H1 (cell line): ENCODE data around the gene PPP4R1. TPM values are rescaled to one million over a fixed set of nuclear protein-coding genes. Genes with fewer than 3 reads are reported as not detected.

Experiments
- CTCF ChIA-PET: fragments of 300-600 bp; sonication (Branson Sonifier 250); formaldehyde crosslinking; loops from one replicate; lab custom pipeline; 2021; ENCODE audit not compliant: partially characterized antibody; lab: Charles Lee
- POLR2A ChIA-PET: fragments of 300-600 bp; sonication (Branson Sonifier 250); formaldehyde crosslinking; loops from one replicate; lab custom pipeline; 2021; ENCODE audit warnings: inconsistent platforms; ENCODE audit not compliant: partially characterized antibody; lab: Charles Lee
- DNase-seq, 2 experiments: peaks; one replicate each; pipeline versions ENCODE4 v3.0.0 to v3.0.0-alpha.2; 2010 to 2022; ENCODE audit warnings: low spot score in 2 of 2, low read depth in 1 of 2, mixed read lengths in 1 of 2
- FAIRE-seq: peaks from 2 replicates; lab custom pipeline; 2011; peaks lifted over from hg19 to GRCh38; lab: Jason Lieb, UNC
- H2AFZ ChIP-seq: 2 replicates; pipeline ENCODE4 v1.8.1; 2012; ENCODE audit warnings: low read length, inconsistent platforms
- H2AK5ac ChIP-seq: 2 replicates; pipeline ENCODE4 v1.6.1; 2013; ENCODE audit warnings: low read depth, low read length
- H2BK120ac ChIP-seq: replicated peaks from 2 replicates; pipeline ENCODE3; 2013; ENCODE audit warnings: low read depth, low read length, inconsistent platforms
- H2BK12ac ChIP-seq: 2 replicates; pipeline ENCODE4 v1.6.1; 2013; ENCODE audit warnings: low read depth, low read length
- H2BK15ac ChIP-seq: 2 replicates; pipeline ENCODE4 v1.6.1; 2013; ENCODE audit warnings: low read length
- H2BK20ac ChIP-seq: 2 replicates; pipeline ENCODE4 v1.6.1; 2013; ENCODE audit warnings: low read length
- H2BK5ac ChIP-seq: 2 replicates; pipeline ENCODE4 v1.6.1; 2013; ENCODE audit warnings: low read depth, low read length
- H3K14ac ChIP-seq: 2 replicates; pipeline ENCODE4 v1.6.1; 2013; ENCODE audit warnings: inconsistent platforms; ENCODE audit not compliant: insufficient read length
- H3K18ac ChIP-seq: 2 replicates; pipeline ENCODE4 v1.6.1; 2013; ENCODE audit warnings: low read length; ENCODE audit errors: extremely low read depth
- H3K23ac ChIP-seq: 2 replicates; pipeline ENCODE4 v1.6.1; 2013; ENCODE audit warnings: inconsistent platforms; ENCODE audit not compliant: insufficient read length
- H3K23me2 ChIP-seq: 2 replicates; pipeline ENCODE4 v1.6.1; 2013; ENCODE audit warnings: low read depth, low read length
- H3K27ac ChIP-seq: 2 replicates; pipeline ENCODE4 v1.6.1; 2011; ENCODE audit warnings: low read depth, low read length, inconsistent platforms
- H3K27me3 ChIP-seq, 4 experiments: replicated peaks in 1 of 4; 1 replicate in 1 of 4; 2 replicates in 3 of 4; pipeline versions ENCODE4 v1.6.1 to v1.8.1; 2011 to 2013; ENCODE audit warnings: low read length in 3 of 4, mild to moderate bottlenecking in 3 of 4, inconsistent platforms in 2 of 4, mixed read lengths in 2 of 4, moderate library complexity in 1 of 4; ENCODE audit not compliant: control insufficient read depth in 3 of 4, insufficient read depth in 3 of 4; ENCODE audit errors: extremely low read depth in 1 of 4
- H3K36me3 ChIP-seq, 4 experiments: 2 replicates each; pipeline versions ENCODE4 v1.6.1 to v1.8.1; 2011 to 2013; ENCODE audit warnings: mild to moderate bottlenecking in 4 of 4, low read length in 3 of 4, moderate library complexity in 2 of 4, control low read depth in 1 of 4, inconsistent platforms in 1 of 4; ENCODE audit not compliant: insufficient read depth in 4 of 4, control insufficient read depth in 2 of 4
- H3K4ac ChIP-seq: replicated peaks from 2 replicates; pipeline ENCODE3; 2013; ENCODE audit warnings: low read length, low read depth, mixed read lengths, inconsistent platforms; ENCODE audit not compliant: insufficient read length
- H3K4me1 ChIP-seq, 4 experiments: replicated peaks in 1 of 4; 1 replicate in 1 of 4; 2 replicates in 3 of 4; pipeline versions ENCODE4 v1.6.1 to v1.8.1; 2011 to 2013; ENCODE audit warnings: low read length in 3 of 4, inconsistent platforms in 2 of 4, mixed read lengths in 1 of 4; ENCODE audit not compliant: insufficient read depth in 4 of 4, control insufficient read depth in 3 of 4
- H3K4me2 ChIP-seq, 2 experiments: 2 replicates each; pipeline versions ENCODE4 v1.6.1 to v1.8.1; 2011 to 2013; ENCODE audit warnings: low read depth in 2 of 2, low read length in 2 of 2, control low read depth in 1 of 2, inconsistent platforms in 1 of 2, mild to moderate bottlenecking in 1 of 2; ENCODE audit not compliant: insufficient read depth in 1 of 2
- H3K4me3 ChIP-seq, 4 experiments: fragments of 200-600, 300-600 bp in 1 of 4; sonication (generic), shearing (Covaris generic), sonication (Bioruptor Twin) in 1 of 4; 2 replicates each; pipeline versions ENCODE4 v1.5.1 to v1.8.1; 2011 to 2016; ENCODE audit warnings: low read length in 4 of 4, low read depth in 3 of 4, control low read depth in 2 of 4, inconsistent platforms in 2 of 4, mild to moderate bottlenecking in 2 of 4, mixed read lengths in 1 of 4, moderate library complexity in 1 of 4; ENCODE audit not compliant: insufficient read depth in 2 of 4; ENCODE audit errors: extremely low read depth in 1 of 4
- H3K56ac ChIP-seq: replicated peaks from 2 replicates; pipeline ENCODE3; 2013; ENCODE audit warnings: low read depth, mild to moderate bottlenecking, mixed read lengths, low read length, inconsistent platforms; ENCODE audit not compliant: insufficient read length
- H3K79me1 ChIP-seq: 2 replicates; pipeline ENCODE4 v1.6.1; 2013; ENCODE audit warnings: low read depth, low read length, control low read depth
- H3K79me2 ChIP-seq, 2 experiments: 2 replicates each; pipeline versions ENCODE4 v1.6.1 to v1.8.1; 2012 to 2013; ENCODE audit warnings: low read length in 2 of 2, mild to moderate bottlenecking in 2 of 2, inconsistent platforms in 1 of 2; ENCODE audit not compliant: insufficient read depth in 2 of 2, control insufficient read depth in 1 of 2
- H3K9ac ChIP-seq, 4 experiments: replicated peaks in 1 of 4; 1 replicate in 1 of 4; 2 replicates in 3 of 4; pipeline versions ENCODE4 v1.6.1 to v1.8.1; 2011 to 2013; ENCODE audit warnings: low read depth in 3 of 4, low read length in 3 of 4, control low read depth in 2 of 4, mild to moderate bottlenecking in 2 of 4, moderate library complexity in 2 of 4, inconsistent platforms in 1 of 4; ENCODE audit errors: extremely low read depth in 1 of 4
- H3K9me3 ChIP-seq, 2 experiments: 2 replicates each; pipeline versions ENCODE4 v1.6.1 to v1.8.1; 2012 to 2013; ENCODE audit warnings: mild to moderate bottlenecking in 2 of 2, moderate library complexity in 2 of 2, control low read depth in 1 of 2, inconsistent platforms in 1 of 2, low read depth in 1 of 2, low read length in 1 of 2, mixed read lengths in 1 of 2; ENCODE audit not compliant: insufficient read depth in 2 of 2
- H4K20me1 ChIP-seq, 2 experiments: replicated peaks in 1 of 2; 2 replicates each; pipeline versions ENCODE3 to v1.8.1; 2011 to 2013; ENCODE audit warnings: inconsistent platforms in 2 of 2, low read length in 2 of 2, mild to moderate bottlenecking in 1 of 2; ENCODE audit not compliant: insufficient read depth in 2 of 2, control insufficient read depth in 1 of 2
- H4K5ac ChIP-seq: 2 replicates; pipeline ENCODE4 v1.6.1; 2013; ENCODE audit warnings: low read length, low read depth, mixed read lengths, inconsistent platforms; ENCODE audit not compliant: insufficient read length
- H4K8ac ChIP-seq: 2 replicates; pipeline ENCODE4 v1.8.0; 2013; ENCODE audit warnings: mild to moderate bottlenecking, moderate library complexity, low read length, inconsistent platforms; ENCODE audit not compliant: insufficient read depth; ENCODE audit errors: extremely low read depth
- H4K91ac ChIP-seq: replicated peaks from 2 replicates; pipeline ENCODE3; 2013; ENCODE audit warnings: low read length, mixed read lengths, inconsistent platforms; ENCODE audit not compliant: insufficient read length
- ASH2L ChIP-seq: fragments of 200-600, 300-600 bp; sonication (generic); IDR thresholded peaks from one replicate; pipeline ENCODE4 v1.7.1; 2017; ENCODE audit warnings: low read length
- BRCA1 ChIP-seq: IDR thresholded peaks from 2 replicates; pipeline ENCODE4 v1.6.1; 2012; ENCODE audit warnings: low read depth, low read length, improper control_type of control experiment
- CREB1 ChIP-seq: IDR thresholded peaks from 2 replicates; pipeline ENCODE4 v1.6.1; 2012; ENCODE audit warnings: inconsistent platforms
- NRF1 ChIP-seq: IDR thresholded peaks from 2 replicates; pipeline ENCODE4 v1.6.1; 2011; ENCODE audit warnings: mild to moderate bottlenecking, low read depth, low read length, improper control_type of control experiment
- RNF2 ChIP-seq: fragments of 200-900, 300-1000 bp; sonication (generic); IDR thresholded peaks from 2 replicates; pipeline ENCODE4 v1.7.1; 2016; ENCODE audit warnings: borderline replicate concordance, low read depth, mild to moderate bottlenecking, antibody characterized with exemption, low read length; ENCODE audit not compliant: poor library complexity, severe bottlenecking; ENCODE audit errors: missing control alignments
- SAP30 ChIP-seq: fragments of 300-600 bp; sonication (generic); IDR thresholded peaks from 2 replicates; pipeline ENCODE4 v1.7.1; 2012; ENCODE audit warnings: low read length, moderate library complexity, mild to moderate bottlenecking, inconsistent platforms; ENCODE audit not compliant: insufficient read depth, insufficient replicate concordance
- ZNF274 ChIP-seq: IDR thresholded peaks from 2 replicates; pipeline ENCODE4 v1.7.0; 2012; ENCODE audit warnings: low read length, borderline replicate concordance; ENCODE audit errors: extremely low read depth
- WGBS, 2 experiments: shearing (Covaris generic) in 1 of 2; methylation state at CpG; one replicate each; pipeline versions ENCODE4 v1.1.6 to v1.1.7; 2013 to 2015; ENCODE audit warnings: low lambda C conversion rate in 2 of 2, mixed read lengths in 2 of 2, inconsistent platforms in 1 of 2, low coverage in 1 of 2, missing lambda C conversion rate in 1 of 2; ENCODE audit not compliant: insufficient replicate concordance in 2 of 2, insufficient coverage in 1 of 2, insufficient read length in 1 of 2; ENCODE audit errors: extremely low coverage in 1 of 2, missing lambda C conversion rate in 1 of 2; 5-methylcytosine and 5-hydroxymethylcytosine counted together
- polyA plus RNA-seq, 7 experiments: library from polyadenylated mRNA; depleted of rRNA in 3 of 7; stranded (reverse) in 5 of 7; unstranded in 2 of 7; fragments of >200 nt in 5 of 7; fragments of 200-250 nt in 2 of 7; gene quantifications; 1 replicate in 5 of 7; 2 replicates in 1 of 7; 4 replicates in 1 of 7; pipeline versions ENCODE4 v1.2.1 to v1.2.3, GENCODE V29; 2011 to 2013; ENCODE audit warnings: missing spikeins in 2 of 7, mixed read lengths in 2 of 7
- total RNA-seq: library from RNA; stranded (reverse); fragmentation: NEBNext Ultra II Directional; extraction: Animal tissue kit (Norgen Biotek cat#: 25700); gene quantifications from 2 replicates; pipeline ENCODE4 v1.2.1, GENCODE V29; 2021
- TF ChIP-seq, protein P1 (sequence below): IDR thresholded peaks from 2 replicates; pipeline ENCODE4 v1.6.1; 2012; ENCODE audit warnings: low read length, inconsistent platforms
- TF ChIP-seq, protein P2 (sequence below): IDR thresholded peaks from 2 replicates; pipeline ENCODE4 v1.6.1; 2012; ENCODE audit warnings: inconsistent platforms

The PPP4R1 gene
- total and polyA plus RNA-seq, 2 of the 8 experiments (the other 6 are each of a cell fraction or from before 2014, with no cell fraction given), result 67.4 to 96.1 TPM

DNA sequence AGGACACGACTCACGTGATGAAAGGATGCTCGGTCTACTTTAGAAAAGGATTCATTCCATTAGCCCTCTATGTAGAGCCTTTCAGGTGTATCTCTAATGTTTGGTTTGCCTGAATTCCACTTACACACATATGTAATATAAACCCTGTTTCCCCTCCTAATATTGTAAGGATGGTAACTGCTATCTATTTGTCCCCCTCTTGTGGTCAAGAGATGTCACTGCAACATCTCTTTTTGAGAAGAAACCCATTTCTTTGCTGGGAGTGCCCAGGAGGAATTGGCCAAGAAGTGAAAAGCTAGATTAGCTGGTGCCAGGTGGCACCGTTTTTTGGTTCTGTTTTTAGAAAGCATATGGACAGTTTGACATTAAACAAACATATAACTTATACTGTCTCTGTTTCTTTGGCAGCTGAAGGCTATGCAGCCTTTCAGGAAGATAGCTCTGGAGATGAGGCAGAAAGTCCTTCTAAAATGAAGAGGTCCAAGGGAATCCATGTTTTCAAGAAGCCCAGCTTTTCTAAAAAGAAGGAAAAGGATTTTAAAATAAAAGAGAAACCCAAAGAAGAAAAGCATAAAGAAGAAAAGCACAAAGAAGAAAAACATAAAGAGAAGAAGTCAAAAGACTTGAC, 97.8 kb downstream of the PPP4R1 start:
- POLR2A ChIA-PET, result interaction anchor here (1.0 kb wide), 1 partner anchor 41 kb away, joined by 3 read pairs; no protein-coding TSS in a partner anchor
- H3K79me1 ChIP-seq, result no peaks in the 10 kb centered on the region
- peaks cover 3 to 15% (median 6%) of the 10 kb centered on the region in 4 experiments; a peak in 7 of 8 replicates for H3K36me3 ChIP-seq
- WGBS, 2 experiments, result 72% methylated on average over 4 of the region's 4 CpGs; no CpG with 5 or more reads in 1 of the 2 experiments
- H3K9me3 ChIP-seq, result no peaks in the 10 kb centered on the region
- no peak overlapping the region for H2BK12ac ChIP-seq
- no peak overlapping the region for H3K27ac ChIP-seq
- no peak overlapping the region for H2BK120ac ChIP-seq
- H3K27me3 ChIP-seq, result no peaks in the 10 kb centered on the region
- no peak overlapping the region for H3K23ac ChIP-seq
- H3K4me3 ChIP-seq, result no peak overlapping the region
- H3K9ac ChIP-seq, result no peak overlapping the region
- H2BK20ac ChIP-seq, result no peak overlapping the region
- no peak for DNase-seq
- H4K91ac ChIP-seq, result no peak overlapping the region
- no peak overlapping the region for H4K8ac ChIP-seq
- no peak overlapping the region for H4K5ac ChIP-seq
- no peak overlapping the region for H3K18ac ChIP-seq
- peaks cover 0 to 2% of the 10 kb centered on the region in 2 experiments for H4K20me1 ChIP-seq
- H3K4me1 ChIP-seq, result 0 out of 7 replicates have a peak, but pooled peaks cover 0 to 3% (median 0%) of the 10 kb centered on the region in 4 experiments
- no peaks in the 10 kb centered on the region for H3K23me2 ChIP-seq
- peaks cover 0 to 4% of the 10 kb centered on the region in 2 experiments; a peak in 1 of 4 replicates for H3K79me2 ChIP-seq
- no peak overlapping the region for H2BK5ac ChIP-seq
- H2BK15ac ChIP-seq, result no peak overlapping the region
- H3K56ac ChIP-seq, result no peak overlapping the region
- no peak overlapping the region for H3K14ac ChIP-seq
- CTCF ChIA-PET, result interaction anchor here (0.6 to 3.8 kb wide), 35 partner anchors 9 to 879 kb away, joined by 3 to 25 read pairs (median 4); no protein-coding TSS in a partner anchor
- no peak overlapping the region for H2AK5ac ChIP-seq
- FAIRE-seq, result peak; percentile 87
- no peak overlapping the region for H2AFZ ChIP-seq
- no peak overlapping the region for H3K4ac ChIP-seq
- no peak overlapping the region for H3K4me2 ChIP-seq
- TF ChIP-seq NRF1 (no peak), CREB1 (no peak), ASH2L (no peak), BRCA1 (no peak), RNF2 (no peak), SAP30 (no peak), ZNF274 (no peak)
- TF ChIP-seq, protein P1, sequence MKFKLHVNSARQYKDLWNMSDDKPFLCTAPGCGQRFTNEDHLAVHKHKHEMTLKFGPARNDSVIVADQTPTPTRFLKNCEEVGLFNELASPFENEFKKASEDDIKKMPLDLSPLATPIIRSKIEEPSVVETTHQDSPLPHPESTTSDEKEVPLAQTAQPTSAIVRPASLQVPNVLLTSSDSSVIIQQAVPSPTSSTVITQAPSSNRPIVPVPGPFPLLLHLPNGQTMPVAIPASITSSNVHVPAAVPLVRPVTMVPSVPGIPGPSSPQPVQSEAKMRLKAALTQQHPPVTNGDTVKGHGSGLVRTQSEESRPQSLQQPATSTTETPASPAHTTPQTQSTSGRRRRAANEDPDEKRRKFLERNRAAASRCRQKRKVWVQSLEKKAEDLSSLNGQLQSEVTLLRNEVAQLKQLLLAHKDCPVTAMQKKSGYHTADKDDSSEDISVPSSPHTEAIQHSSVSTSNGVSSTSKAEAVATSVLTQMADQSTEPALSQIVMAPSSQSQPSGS, result no peak
- TF ChIP-seq, protein P2, sequence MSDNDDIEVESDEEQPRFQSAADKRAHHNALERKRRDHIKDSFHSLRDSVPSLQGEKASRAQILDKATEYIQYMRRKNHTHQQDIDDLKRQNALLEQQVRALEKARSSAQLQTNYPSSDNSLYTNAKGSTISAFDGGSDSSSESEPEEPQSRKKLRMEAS, result no peak
